BJ (cell line): ENCODE results near the gene DOCK4. TPM values are rescaled to one million over a fixed set of nuclear protein-coding genes. Genes with fewer than 3 reads are reported as not detected.

Source experiments
- CTCF ChIA-PET: fragments of 350-600 bp; formaldehyde crosslinking; extraction: SDS; loops from one replicate; lab custom pipeline; 2021; ENCODE audit warnings: antibody characterized with exemption, inconsistent platforms; lab: Yijun Ruan, JAX
- POLR2A ChIA-PET: fragments of 300-600 bp; sonication (Branson Sonifier 250); formaldehyde crosslinking; extraction: SDS; loops from one replicate; lab custom pipeline; 2021; ENCODE audit warnings: antibody characterized with exemption; lab: Charles Lee
- DNase-seq: peaks from one replicate; pipeline ENCODE4 v3.0.0-alpha.2; 2011; ENCODE audit warnings: low read depth
- H3K27me3 ChIP-seq: 2 replicates; pipeline ENCODE4 v1.6.0; 2011; ENCODE audit warnings: low read length; ENCODE audit not compliant: control insufficient read depth, insufficient read depth
- H3K36me3 ChIP-seq: 2 replicates; pipeline ENCODE4 v1.5.1; 2011; ENCODE audit warnings: low read length; ENCODE audit not compliant: control insufficient read depth, insufficient read depth
- H3K4me3 ChIP-seq: 2 replicates; pipeline ENCODE4 v1.5.1; 2011; ENCODE audit warnings: low read depth, mild to moderate bottlenecking, control low read depth, low read length
- polyA plus RNA-seq: library from polyadenylated mRNA; depleted of rRNA; stranded (reverse); fragments of >200 nt; gene quantifications from 2 replicates; pipeline ENCODE4 v1.2.3, GENCODE V29; 2011
- TF ChIP-seq, protein P1 (sequence below): IDR thresholded peaks from 2 replicates; pipeline ENCODE4 v1.5.1; 2011; ENCODE audit warnings: low read depth, mild to moderate bottlenecking, control low read depth, inconsistent platforms, low read length, moderate library complexity; ENCODE audit not compliant: insufficient read depth

Gene DOCK4
- polyA plus RNA-seq, 1 experiment = 0.15 TPM

DNA sequence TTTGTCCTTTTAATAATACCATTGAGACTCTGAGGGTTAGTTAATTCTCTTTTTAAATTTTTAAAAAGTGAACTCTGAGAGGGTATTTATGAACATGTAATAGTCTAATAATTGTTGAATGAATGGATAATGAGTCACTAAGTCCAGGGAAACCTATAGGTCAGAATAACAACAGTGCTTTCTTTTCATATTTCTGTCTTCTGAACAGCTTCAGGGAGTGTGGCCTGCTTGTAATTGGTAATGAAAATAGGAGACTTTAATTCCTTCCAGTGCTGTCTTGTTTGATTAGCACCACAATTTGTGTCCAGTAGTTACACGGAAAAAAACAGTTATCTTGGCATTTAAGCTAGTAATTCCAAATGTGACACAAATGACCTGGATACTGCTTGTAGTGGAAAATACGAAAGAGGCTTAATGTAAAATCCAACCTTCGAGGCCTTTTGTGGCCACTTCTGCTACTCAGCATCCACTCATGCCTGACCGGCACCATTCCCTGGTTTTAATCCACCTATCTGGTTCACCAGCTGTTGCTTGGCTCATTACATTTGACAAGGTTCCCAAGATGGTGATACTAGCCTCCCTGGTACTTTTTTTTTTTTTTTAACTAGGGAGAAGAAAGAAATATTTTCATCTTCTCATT, 494.7 kb downstream of the DOCK4 start:
- ChIA-PET CTCF (interaction anchor here (0.7 kb wide), 1 partner anchor 127 kb away, joined by 3 read pairs; no protein-coding TSS in a partner anchor), POLR2A (no interaction called here)
- Histone ChIP-seq H3K27me3 (no peaks in the 10 kb centered on the region), H3K36me3 (no peaks in the 10 kb centered on the region), H3K4me3 (no peak overlapping the region)
- DNase-seq = no peak
- TF ChIP-seq, protein P1, sequence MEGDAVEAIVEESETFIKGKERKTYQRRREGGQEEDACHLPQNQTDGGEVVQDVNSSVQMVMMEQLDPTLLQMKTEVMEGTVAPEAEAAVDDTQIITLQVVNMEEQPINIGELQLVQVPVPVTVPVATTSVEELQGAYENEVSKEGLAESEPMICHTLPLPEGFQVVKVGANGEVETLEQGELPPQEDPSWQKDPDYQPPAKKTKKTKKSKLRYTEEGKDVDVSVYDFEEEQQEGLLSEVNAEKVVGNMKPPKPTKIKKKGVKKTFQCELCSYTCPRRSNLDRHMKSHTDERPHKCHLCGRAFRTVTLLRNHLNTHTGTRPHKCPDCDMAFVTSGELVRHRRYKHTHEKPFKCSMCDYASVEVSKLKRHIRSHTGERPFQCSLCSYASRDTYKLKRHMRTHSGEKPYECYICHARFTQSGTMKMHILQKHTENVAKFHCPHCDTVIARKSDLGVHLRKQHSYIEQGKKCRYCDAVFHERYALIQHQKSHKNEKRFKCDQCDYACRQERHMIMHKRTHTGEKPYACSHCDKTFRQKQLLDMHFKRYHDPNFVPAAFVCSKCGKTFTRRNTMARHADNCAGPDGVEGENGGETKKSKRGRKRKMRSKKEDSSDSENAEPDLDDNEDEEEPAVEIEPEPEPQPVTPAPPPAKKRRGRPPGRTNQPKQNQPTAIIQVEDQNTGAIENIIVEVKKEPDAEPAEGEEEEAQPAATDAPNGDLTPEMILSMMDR = no peak

DNA sequence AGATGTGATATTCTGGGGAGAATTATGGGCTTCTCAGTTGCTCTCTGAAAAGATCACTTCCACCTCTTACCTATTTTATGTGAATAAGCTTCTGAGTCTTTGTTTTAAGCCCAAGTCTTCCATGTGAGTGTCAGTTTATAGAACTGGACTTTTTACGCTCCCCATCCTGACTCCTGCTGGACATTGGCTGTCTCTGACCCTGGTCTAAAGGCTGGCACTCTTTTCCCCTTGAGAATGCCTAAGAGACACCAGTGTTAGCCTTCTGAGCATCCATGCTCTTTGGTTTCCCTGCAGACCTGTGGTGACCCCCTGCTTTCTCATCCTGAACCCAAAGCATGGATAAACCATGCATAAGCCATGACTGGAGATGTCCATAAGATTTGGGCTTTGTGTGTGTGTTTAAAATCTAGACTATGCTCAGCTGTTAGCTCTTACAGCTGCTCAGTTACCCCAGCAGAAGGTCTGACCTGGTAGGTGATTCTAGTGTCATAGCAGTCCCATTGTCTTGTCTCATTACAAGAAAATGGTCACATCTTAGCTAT, 495.3 kb downstream of the DOCK4 start:
- no peak for DNase-seq
- Histone ChIP-seq H3K36me3 (no peaks in the 10 kb centered on the region), H3K4me3 (no peak overlapping the region), H3K27me3 (no peaks in the 10 kb centered on the region)
- TF ChIP-seq, protein P1 = no peak
- POLR2A ChIA-PET = no interaction called here
- CTCF ChIA-PET = no interaction called here

DNA sequence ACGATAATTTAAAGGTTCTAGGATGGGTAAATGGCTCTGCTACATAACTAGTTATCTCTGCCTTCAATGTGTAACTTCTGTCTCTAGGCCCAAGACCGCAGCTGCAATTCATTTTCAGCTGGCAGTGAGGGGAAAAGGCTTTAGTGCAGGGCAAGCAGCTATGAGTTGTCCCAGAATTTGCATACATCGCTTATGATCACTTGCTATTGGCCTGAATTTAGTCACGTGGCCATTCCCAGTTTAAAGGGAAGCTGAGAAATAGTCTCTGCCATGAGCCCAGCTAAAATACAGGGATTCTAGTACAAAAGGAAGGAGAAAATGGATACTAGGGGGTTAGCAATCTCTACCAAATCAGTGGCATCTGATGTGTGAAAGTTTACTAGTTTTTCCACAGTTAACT, 498.1 kb downstream of the DOCK4 start:
- Histone ChIP-seq H3K4me3 (no peak overlapping the region), H3K27me3 (no peaks in the 10 kb centered on the region), H3K36me3 (no peaks in the 10 kb centered on the region)
- ChIA-PET CTCF (no interaction called here), POLR2A (no interaction called here)
- TF ChIP-seq, protein P1 = no peak
- no peak for DNase-seq

DNA sequence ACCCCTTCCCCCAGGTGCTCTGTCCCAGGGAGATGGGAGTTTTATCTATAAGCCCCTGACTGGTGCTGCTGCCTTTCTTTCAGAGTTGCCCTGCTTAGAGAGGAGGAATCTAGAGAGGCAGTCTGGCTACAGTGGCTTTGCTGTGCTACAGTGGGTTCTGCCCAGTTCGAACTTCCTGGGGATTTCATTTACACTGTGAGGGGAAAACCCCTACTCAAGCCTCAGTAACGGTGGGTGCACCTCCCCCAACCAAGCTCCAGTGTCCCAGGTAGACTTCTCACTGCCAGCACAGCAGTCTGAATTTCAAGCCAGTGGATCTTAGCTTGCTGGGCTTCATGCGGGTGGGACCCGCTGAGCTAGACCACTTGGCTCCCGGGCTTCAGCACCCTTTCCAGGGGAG, 500.4 kb downstream of the DOCK4 start:
- H3K27me3 ChIP-seq = no peaks in the 10 kb centered on the region
- ChIA-PET CTCF (no interaction called here), POLR2A (no interaction called here)
- no peak for DNase-seq
- TF ChIP-seq, protein P1 = no peak
- no peak overlapping the region for H3K4me3 ChIP-seq
- no peaks in the 10 kb centered on the region for H3K36me3 ChIP-seq

DNA sequence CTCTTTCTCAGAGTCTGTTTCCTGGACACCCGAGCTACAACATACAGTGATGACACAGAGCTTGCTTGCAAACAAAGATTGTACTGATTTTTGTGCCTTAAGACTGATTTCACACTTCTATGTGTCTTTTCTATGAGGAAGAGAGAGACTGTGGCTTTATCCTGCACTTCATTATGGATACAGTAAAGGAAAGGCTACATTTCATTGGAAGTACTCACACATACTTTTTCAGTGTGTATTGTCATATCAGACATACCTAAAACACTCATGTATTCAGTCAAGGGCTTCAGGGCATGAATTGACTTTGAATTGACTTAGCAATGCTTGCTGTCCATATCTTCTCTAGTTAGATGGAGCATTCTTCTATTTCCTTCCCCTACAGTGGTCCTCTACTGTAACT, 508.4 kb downstream of the DOCK4 start:
- DNase-seq = no peak
- POLR2A ChIA-PET = no interaction called here
- no peaks in the 10 kb centered on the region for H3K27me3 ChIP-seq
- H3K36me3 ChIP-seq = no peaks in the 10 kb centered on the region
- CTCF ChIA-PET = no interaction called here
- TF ChIP-seq, protein P1 = no peak
- no peak overlapping the region for H3K4me3 ChIP-seq
